WI38 (cell line): Measurements from ENCODE around the gene KRTDAP.

ENCODE experiments used
- H3K4me3 ChIP-seq: 2 replicates; pipeline ENCODE4 v1.5.1; 2011; ENCODE audit warnings: low read depth, mild to moderate bottlenecking, control low read depth, low read length
- TF ChIP-seq, protein P1 (sequence below): IDR thresholded peaks from 2 replicates; pipeline ENCODE4 v1.5.1; 2012; ENCODE audit warnings: low read depth, mild to moderate bottlenecking, control low read depth, low read length

Gene KRTDAP

DNA sequence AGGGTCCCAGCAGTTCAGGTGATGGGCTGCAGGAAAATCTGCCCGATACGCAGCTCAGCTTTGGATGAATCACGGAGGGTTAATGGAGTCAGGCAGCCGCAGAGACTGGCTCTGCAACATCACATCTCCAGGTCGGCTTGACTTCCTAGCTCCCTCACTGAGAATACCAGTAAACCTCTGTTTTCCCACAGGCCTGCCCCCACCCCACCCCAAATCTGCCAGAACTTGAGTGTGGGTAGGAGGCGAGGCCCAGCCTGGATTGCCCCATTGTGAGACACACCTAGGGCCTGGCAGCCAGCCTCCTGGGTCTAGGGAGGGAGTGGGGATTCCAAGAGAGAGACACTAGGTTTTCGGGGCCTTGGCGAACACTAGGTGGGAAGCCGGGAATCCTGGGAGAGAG lies 3.7 kb upstream of the KRTDAP start:
- TF ChIP-seq, protein P1, sequence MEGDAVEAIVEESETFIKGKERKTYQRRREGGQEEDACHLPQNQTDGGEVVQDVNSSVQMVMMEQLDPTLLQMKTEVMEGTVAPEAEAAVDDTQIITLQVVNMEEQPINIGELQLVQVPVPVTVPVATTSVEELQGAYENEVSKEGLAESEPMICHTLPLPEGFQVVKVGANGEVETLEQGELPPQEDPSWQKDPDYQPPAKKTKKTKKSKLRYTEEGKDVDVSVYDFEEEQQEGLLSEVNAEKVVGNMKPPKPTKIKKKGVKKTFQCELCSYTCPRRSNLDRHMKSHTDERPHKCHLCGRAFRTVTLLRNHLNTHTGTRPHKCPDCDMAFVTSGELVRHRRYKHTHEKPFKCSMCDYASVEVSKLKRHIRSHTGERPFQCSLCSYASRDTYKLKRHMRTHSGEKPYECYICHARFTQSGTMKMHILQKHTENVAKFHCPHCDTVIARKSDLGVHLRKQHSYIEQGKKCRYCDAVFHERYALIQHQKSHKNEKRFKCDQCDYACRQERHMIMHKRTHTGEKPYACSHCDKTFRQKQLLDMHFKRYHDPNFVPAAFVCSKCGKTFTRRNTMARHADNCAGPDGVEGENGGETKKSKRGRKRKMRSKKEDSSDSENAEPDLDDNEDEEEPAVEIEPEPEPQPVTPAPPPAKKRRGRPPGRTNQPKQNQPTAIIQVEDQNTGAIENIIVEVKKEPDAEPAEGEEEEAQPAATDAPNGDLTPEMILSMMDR: no peak
- no peak overlapping the region for H3K4me3 ChIP-seq

DNA sequence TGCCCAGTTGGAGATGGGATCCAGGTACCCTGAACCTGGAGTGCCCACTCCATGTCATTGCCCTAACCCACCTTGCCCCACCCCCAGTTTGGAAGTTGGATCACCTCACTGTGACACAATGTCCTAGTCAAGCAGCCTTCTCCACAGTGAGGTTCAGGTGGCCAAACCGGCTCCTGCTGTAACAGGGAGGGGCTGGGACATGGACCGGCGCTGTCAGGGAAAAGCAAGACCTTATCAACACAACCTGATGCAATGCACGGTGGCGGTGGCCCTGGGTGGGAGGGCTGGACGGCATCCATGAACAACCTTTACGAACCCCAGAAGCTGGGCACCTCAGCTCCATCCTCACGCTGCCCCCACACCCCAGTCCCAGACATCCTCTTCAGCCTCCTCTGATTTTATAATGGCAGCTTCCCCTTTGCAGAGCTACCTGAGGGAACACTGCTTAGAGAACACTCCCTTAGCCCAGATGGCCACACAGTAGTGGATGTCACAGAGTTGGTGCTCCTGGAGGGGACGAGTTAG lies 1.6 kb upstream of the KRTDAP start:
- H3K4me3 ChIP-seq: no peak overlapping the region
- TF ChIP-seq, protein P1: no peak

DNA sequence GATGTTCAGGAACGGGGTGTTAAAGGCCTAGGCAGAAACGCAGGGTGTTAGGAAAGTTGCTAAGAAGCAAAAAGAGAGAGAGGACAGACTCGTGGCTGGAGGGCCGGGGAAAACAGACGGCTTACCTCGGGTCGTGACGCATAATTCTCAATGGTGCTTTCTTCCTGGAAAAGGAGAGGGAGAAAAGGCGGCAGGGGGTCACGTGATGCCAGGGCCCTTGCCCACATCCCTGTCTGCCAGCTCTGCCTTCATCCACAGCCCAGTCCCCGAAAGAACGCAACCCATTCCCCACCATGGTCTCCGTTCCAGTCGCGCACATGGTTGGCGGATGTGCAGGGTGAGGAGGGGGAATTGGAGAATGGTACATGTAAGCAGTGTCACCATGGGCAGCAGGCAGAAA lies 1.6 kb downstream of the KRTDAP start:
- H3K4me3 ChIP-seq: no peak overlapping the region
- TF ChIP-seq, protein P1: no peak

DNA sequence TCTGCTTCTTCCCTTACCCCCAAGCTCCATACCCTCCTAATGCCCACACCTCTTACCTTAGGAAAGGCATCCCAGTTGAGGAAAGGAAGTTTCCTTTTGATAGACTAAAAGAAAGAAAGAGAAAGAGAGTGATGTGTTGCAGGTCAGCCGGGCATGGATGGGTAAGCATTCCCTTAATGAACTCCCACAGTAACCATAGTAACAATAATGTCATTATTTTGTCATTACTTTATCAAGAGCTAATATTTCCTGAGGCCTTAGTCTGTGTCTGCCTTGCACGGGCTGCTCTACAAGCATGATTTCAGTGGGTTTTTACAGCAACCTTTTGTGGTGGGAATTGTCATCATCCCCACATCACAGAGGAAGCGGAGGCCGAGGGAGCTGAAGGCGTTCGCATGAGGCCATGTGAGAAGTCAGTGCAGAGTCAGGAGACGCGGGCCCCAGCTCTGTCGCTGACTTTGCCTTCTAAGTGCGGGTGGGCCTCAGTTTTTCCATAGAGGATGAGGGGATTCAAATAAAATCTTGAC lies 2.5 kb downstream of the KRTDAP start:
- TF ChIP-seq, protein P1: no peak

GRCh38 chr19:35486268-35486708 lies 4.0 kb downstream of the KRTDAP start:
- TF ChIP-seq, protein P1: no peak
- H3K4me3 ChIP-seq: no peak overlapping the region

More for the DNA sequence above, 2.5 kb downstream of the KRTDAP start:
- H3K4me3 ChIP-seq: no peak overlapping the region

GRCh38 chr19:35484252-35485036 lies 5.8 kb downstream of the KRTDAP start:
- TF ChIP-seq, protein P1: no peak
- H3K4me3 ChIP-seq: no peak overlapping the region

DNA sequence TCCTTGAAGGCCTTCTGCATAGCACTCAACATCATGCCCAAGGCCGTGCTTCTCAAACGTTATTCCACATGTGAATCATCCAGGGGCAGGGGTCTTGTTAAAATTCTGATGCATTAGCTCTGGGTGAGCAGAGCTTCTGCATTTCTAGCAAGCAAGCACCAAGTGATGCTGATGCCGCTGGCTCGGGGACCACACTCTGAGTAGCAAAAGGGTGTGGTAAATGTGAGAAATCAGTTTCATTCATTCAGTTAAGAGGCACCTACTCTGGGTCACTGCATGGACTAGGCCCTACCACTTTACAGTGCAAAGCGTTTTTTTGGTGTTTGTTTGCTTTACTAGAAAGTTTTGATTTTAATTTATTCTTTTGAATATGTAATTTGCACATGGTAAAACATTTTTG lies 7.2 kb downstream of the KRTDAP start:
- no peak overlapping the region for H3K4me3 ChIP-seq
- TF ChIP-seq, protein P1: no peak
